NCI-H510A (cell line): ENCODE results near the gene ZNF608.
A peak's percentile ranks its signal among the peaks of the same experiment; 100 is the strongest.

Source experiments
- DNase-seq: peaks from one replicate; lab custom pipeline; 2025; lab: John Stamatoyannopoulos, UW

Gene ZNF608

GRCh38 chr5:124752854-124753720 lies 6.6 kb upstream of the ZNF608 start:
- no peak for DNase-seq

- no peak for DNase-seq
These were observed 4.6 kb upstream of the ZNF608 start for GRCh38 chr5:124751031-124751430.

DNA sequence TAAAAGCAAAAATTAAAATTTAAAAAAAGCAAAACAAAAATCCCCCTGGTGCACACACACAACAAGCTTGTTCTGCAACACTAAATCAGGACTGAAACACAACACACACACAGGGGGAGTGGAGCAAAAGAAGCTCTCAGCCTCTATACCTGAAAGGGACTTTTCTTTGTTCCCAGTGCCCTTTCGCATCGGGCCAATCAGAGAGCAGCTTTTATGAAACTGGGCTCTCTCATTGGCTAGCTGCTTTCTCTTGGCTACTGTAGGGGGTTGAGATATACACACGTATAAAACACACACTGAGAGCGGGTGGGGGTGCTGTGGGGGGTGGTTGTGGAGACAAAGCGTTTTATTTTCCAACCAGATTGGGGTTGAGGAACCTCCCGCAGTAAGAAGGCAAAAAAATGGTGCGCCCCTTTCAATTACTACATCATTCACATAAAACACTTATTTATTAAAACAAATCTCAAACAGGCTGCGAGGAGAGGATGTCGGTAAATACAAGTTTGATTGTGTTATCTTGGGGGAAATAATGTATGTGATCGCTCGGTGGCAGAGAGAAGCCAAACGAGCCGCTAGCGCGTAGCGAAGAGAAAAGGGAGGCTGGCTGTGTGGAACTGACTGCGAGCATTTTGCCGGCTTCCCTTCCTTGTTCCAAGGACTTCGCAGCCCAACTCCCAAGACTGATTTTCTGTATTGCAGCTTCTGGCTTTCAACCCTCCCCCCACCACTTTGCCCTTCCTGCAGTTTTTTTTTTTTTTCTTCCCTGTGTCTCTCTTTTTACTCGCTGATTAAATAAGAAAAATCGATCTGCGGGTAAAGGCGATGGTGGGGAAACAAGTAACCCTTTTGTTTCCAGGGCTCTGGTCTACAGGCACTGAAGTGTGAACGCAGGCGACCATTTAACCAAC lies 2.5 kb upstream of the ZNF608 start:
- peak; percentile 76 for DNase-seq

GRCh38 chr5:124747791-124748686 lies 1.6 kb upstream of the ZNF608 start:
- DNase-seq = no peak

DNA sequence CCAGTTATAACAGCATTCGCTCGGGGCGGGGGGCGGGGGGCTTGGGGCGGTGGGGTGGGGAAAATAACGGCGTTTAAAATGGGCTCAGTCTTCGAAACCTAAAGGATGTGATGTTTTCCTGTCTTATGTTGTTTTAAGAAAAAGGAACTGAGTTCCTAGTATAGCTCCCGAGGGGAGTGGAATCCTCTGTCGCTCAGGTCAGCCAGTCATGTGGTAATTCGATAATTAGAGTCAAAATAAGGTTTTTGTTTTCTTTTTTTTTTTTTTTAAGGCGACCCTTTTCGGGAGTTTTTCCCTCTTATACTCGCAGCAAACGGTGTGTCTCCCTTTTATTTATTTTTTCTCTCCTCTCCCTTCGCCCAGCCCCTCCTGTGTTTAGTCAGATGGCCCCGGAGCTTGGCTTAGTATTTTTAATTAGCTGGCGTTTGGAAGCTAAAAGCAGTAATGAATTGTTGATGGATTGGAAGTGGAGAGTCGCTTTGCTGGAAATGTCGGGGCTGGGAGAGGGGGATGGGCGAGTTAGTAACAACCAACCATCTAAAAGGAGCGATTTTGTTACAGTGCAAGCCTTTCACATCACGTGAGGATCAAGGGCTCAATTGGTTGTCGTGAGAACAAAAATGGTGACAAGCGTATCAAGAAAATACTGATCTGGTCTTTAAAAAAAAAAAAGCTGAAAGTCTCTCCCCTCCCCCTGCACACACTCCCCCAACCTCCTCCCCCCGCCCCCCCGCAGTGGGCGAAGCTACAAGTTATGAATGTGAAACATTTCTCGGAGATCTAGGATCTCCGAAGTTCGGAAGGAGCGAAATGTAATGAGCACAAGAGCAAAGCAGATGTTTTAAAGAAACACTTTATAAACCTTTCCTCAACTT lies 714 bp upstream of the ZNF608 start:
- DNase-seq = peak; percentile 49

GRCh38 chr5:124745007-124745927 lies 1.2 kb downstream of the ZNF608 start:
- DNase-seq = no peak

DNA sequence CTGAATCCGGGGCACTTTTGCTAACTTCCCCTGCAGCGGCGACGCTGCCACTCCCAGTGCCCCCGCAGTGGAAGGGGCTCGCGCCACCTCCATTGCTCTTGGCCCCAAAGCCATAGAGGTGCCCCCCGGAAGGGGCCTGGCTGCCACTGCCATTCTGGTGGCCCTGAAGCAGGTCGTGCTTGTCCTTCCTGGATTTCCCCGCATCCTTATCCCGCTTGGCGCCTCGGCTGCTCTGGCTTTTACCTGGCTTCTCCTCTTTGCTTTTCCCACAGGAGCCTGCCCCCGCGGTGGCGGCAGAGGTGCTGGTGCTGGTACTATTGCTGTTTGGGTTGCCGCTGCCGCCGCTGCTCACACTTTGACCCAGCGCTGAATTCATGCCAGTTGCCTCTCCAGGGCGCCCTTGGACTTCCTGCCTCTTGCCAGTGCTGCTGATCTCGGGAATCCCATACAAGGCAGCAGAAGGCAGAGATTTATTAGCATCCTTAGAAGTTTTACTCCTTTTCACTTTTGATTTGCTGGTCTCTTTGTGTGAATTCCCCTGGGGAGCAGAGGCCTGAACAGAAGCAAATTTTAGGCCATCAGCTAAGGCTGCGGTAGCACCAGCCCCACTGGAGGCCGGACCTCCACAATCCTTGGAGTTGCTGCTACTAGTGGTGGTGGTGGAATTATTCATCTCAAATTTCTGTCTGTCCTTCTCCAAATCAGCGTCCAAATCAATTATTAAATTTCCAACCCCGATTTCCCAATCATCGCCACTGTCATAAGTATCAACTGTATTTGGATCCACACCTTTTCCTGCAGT lies 2.1 kb downstream of the ZNF608 start:
- no peak for DNase-seq

GRCh38 chr5:124743602-124744169 lies 2.8 kb downstream of the ZNF608 start:
- peak; percentile 31 for DNase-seq

DNA sequence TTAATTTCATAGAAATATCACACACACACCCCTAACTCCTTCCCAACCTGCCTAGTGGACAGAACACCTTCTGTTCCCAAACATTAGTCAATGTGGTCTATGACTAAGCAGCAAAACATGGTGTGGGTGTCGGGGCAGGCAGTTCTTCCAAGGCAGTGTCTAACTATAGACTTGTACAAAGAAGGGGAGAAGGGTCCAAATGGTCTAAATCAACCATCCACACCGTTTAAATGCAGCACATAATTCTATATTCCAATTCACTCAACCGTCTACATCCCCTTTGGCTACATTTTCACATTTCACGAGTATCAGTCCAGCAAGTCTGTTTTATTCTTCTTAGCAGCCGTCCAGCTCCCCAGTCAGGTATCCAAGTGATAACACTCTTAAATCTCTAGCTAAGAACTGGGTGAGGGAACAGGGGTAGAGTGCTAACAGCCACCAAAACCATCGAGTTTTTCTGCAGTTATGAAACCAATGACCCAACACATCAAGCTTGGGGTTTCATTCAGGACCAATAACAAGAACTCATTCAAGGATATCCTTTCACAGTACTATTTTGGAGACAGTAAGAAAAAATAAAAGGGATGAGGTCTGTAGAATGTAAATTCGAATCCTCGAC lies 3.3 kb downstream of the ZNF608 start:
- no peak for DNase-seq

GRCh38 chr5:124742521-124742920 lies 3.9 kb downstream of the ZNF608 start:
- no peak for DNase-seq

DNA sequence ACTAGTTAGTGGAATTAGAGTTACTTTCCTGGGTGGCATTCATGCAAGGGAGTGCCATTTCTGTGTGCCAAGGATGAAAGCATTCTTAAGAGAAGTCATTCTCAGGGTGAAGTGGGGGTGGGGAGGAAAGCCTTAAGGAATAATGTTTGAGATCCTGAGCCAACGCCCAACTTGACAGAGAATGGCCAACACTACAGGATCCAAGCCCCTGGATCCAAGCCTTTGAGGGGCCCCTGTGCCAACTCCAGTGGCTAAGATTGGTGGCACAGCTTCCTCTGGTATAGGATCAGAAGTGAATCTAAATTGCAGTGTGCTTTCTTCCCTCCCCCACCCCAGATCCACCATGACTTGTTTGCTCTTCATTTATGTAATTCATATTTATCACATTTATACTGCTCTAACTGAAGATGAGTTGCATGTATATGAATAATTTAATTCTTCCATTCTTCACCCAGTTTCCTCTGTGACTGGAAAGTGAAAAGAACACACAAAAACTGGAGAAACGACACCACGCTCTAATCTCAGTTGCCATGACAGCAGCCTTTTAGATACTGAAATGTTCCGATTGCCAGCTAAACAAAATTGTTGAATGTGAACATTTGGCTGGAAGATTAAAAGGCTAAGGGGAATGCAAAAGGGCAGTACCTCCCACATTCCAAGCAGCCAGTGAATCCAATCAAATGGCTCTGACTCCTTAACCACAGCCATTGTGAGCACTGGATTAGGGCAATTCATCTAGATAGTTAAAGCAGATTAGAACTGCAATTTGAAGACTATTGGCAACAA lies 4.5 kb downstream of the ZNF608 start:
- DNase-seq = no peak

DNA sequence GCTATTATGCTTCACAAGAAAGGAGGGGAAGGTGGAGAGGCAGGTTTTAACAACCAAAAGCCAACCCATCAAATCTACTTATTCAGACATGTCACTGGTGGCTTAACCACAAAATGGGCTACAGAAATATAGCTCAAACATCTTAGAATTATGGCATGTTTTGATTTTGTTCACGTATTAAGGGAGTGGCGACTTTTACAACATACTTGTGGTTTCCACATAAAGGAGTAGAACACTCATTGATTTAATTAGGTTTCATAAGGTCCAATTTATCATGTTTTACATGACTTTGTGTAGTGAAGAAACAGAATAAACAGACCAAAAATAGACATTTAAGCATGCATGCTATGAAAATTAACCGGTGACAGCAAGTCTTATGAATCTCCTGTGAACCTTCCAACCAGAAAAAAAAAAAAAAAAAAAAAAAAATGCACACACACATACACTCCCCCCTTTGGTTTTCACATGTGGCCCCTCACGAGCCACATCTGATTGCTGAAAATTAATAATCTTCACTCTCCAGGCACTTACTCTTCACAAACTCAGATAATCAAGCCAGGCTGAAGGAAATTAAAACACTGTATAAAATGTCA lies 5.4 kb downstream of the ZNF608 start:
- no peak for DNase-seq

DNA sequence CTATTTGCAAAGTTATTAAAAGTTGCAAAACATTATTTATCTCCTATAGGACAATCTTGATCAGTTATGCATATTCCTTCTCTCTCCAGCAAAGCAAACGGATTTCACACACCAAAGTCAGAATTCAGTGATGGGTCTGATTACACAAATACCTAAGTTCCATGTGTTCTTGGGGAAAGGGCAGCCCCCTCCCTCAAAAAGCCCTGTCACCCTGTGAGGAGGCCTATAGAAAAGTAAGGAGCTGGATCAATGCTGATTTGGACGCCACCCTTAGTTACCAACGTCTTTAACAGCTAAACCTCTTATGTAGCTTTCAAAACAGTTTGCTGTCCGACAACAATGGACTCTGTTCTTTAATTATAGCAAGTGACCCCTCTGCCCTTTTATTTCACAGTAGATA lies 6.4 kb downstream of the ZNF608 start:
- DNase-seq = no peak

- no peak for DNase-seq
These were observed 6.8 kb downstream of the ZNF608 start for GRCh38 chr5:124739634-124740025.

- DNase-seq = no peak
These were observed 7.5 kb downstream of the ZNF608 start for GRCh38 chr5:124738681-124739633.

DNA sequence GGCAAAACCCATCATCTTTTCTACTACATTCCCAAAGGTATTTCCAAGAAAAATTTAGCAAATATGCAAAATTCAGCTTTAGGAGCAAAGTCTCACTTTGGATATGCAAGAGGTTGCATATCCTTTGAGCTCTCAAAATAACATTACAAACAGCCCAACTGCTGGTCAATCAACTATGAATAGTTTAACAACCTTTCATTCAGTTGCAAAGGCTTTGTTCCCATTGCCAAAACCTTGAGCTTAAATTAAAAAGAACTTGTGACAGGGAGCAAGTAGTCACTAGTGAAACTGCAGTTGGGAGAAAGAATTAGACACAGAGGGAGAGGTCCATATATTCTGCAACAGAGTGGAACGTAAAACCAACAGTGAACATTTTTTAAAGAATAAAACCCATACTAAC lies 8.8 kb downstream of the ZNF608 start:
- DNase-seq = no peak
